KG1 (cell line): Measurements from ENCODE around the gene DAPK1.

ENCODE experiments used
- DNase-seq: peaks from one replicate; lab custom pipeline; 2025; lab: John Stamatoyannopoulos, UW

Gene DAPK1

DNA sequence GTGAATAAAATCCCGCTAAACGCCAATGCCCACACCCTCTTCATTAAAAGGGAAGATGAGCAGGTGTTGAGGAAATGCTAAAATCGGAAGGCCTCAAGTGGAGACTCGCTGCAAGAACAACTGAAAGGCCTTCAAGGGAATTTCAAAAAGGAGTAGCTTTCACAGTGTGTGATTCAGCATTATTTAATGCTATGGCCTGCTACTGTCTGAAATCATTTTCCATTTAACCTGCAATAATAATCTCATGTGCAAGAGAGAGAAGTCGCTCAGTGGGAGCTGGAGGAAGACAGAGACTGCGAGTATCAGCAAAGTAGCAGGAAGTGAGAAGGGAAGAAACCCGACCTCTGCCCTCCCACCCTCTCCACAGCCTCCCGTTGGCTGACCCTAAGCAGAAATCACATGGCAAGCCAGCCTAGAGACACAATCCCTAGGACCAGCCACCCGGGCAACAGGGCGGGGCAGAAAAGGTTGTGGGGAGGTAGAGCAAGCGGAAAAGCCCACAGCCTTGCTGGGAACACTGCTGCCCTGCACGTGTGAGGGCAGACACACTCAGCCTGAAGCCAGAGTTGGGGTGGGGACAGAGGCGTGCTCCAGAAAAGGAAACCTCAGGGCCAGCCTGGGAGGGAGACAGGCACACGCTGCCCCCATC is 188.3 kb downstream of the DAPK1 start:
- no peak for DNase-seq

DNA sequence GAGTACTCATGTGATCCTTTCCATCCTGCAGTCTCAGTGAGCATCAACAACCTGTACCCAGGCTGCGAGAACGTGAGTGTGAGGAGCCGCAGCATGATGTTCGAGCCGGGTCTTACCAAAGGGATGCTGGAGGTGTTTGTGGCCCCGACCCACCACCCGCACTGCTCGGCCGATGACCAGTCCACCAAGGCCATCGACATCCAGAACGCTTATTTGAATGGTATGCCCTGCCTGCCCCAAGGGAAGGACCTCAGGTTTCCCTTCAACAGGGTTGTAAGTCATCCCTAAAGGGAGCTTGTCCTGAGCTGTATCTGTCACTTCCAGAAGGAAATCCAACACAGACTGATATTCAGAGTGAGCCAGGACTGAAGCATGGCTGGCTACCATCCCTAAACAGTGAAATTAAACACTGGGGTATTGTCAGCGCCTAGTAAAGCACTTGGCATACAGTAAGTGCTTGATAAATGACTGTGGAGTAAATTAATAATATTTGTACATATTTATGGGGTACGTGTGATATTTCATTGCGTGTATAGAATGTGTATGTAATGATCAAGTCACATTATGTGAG is 188.9 kb downstream of the DAPK1 start:
- DNase-seq: no peak

GRCh38 chr9:87687207-87687606 is 189.5 kb downstream of the DAPK1 start:
- DNase-seq: no peak

GRCh38 chr9:87694236-87694755 is 196.6 kb downstream of the DAPK1 start:
- DNase-seq: no peak

DNA sequence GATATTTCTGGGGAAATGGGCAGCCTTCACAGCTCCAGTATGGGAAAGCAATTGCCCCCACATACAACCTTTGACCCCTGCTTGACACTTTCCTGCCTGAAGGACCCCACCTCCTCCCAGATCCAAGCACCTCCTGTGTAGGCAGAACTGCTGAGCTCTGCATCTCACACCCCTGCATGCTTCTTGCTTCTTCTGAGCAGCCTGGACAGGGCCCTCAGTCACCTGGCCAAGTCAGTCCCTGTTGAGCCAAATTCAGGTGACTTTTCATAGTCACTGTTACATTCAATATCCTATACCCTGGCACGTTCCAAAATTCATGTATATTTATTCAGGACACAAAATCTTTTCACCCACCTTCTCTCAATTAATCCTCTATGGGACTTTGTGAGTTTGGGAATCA is 197.9 kb downstream of the DAPK1 start:
- no peak for DNase-seq

- DNase-seq: no peak
These were observed 199.0 kb downstream of the DAPK1 start for GRCh38 chr9:87696641-87697040.

GRCh38 chr9:87698069-87698809 is 200.6 kb downstream of the DAPK1 start:
- DNase-seq: no peak

GRCh38 chr9:87699835-87700234 is 202.2 kb downstream of the DAPK1 start:
- no peak for DNase-seq

GRCh38 chr9:87701491-87701890 is 203.8 kb downstream of the DAPK1 start:
- no peak for DNase-seq

GRCh38 chr9:87701931-87702421 is 204.3 kb downstream of the DAPK1 start:
- no peak for DNase-seq

GRCh38 chr9:87702921-87703320 is 205.3 kb downstream of the DAPK1 start:
- no peak for DNase-seq

GRCh38 chr9:87703636-87704276 is 206.1 kb downstream of the DAPK1 start:
- no peak for DNase-seq

DNA sequence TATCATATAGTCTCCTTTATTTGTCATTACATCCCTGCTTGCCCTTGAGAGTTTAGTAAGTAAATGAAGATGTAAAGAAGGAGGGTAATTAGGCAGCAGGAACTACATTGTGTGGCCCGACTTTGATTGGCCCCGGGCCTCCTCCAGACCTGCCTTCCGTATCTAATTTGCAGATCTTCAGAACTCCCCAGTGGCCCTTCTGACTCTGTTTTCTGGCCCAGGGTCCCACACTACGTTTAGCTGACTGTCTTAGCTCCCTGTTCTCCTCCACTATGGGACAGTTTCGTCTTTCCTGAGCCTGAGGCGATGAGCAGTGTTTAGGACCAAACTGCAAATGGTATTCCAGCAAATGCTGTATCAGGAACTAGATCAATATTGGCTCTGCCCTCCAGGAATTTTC is 206.7 kb downstream of the DAPK1 start:
- DNase-seq: no peak

GRCh38 chr9:87706066-87706739 is 208.5 kb downstream of the DAPK1 start:
- no peak for DNase-seq

GRCh38 chr9:87707805-87708506 is 210.3 kb downstream of the DAPK1 start:
- DNase-seq: no peak

DNA sequence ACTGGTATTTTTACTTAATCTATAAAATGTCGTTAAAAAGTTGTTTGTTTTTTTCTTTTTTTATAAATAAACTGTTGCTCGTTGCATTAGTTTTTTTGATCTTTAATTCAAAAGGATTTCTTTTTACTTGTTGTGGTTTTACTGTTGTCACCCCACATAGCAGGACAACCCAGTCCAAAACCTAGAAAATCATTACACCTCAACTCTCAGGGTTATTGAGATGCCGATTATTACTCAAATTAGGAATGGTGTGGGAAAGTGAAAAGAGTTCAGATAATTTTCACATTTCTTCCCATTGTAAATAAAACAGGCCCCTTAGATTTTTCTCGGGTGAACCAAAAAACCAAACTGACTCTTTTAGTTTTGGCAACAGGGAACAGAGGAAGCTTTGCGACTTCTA is 210.9 kb downstream of the DAPK1 start:
- DNase-seq: no peak

GRCh38 chr9:87708986-87709728 is 211.5 kb downstream of the DAPK1 start:
- DNase-seq: no peak

- DNase-seq: no peak
These were observed 212.8 kb downstream of the DAPK1 start for GRCh38 chr9:87710443-87710842.

- DNase-seq: no peak
These were observed 214.5 kb downstream of the DAPK1 start for GRCh38 chr9:87711857-87712800.
